HG02852 (cell line): ENCODE results near the gene MACROD2.

ENCODE experiments used
- ATAC-seq: cut with Tn5 transposase; IDR thresholded peaks from one replicate; pipeline ENCODE4 v1.9.1; 2021; ENCODE audit warnings: mild to moderate bottlenecking, moderate library complexity; ENCODE audit not compliant: unreplicated experiment

MACROD2 gene

DNA sequence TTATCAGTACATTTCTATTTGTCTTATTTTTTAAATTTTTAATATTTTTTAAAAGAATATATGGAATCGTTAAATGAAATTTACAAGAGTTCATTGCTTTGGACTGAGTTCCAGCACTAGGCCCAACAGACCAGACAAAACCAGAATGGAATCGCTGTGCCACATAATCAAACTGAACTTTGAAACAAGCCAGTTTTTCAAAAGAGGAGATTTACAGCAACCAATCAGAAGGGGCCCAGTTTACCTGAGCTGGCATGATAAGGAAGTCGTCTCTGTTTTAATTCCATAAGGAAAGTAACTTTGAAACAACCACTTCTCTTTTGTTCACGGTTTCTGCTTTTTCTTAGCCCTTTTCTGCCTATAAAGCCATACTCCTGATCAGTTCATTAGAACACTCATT, 635.7 kb downstream of the MACROD2 start:
- no peak for ATAC-seq

DNA sequence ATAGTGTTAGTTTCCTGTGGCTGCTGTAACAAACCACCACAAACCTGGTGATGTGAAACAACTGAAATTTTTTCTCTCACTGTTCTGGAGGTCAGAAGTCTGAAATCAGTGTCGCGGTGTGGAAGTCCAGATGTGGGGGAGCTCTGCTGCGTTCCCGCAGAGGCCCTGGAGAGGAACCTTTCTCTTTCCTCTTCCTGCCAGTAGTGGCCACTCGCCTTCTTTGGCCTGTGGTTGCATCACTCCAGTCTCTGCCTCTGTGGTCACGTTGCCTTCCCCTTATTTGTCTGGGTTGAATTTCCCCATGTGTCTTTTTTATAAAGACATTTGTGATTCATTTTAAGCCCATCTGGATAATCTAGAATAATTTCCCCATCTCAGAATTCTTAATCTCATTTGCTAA, 637.6 kb downstream of the MACROD2 start:
- ATAC-seq = no peak

DNA sequence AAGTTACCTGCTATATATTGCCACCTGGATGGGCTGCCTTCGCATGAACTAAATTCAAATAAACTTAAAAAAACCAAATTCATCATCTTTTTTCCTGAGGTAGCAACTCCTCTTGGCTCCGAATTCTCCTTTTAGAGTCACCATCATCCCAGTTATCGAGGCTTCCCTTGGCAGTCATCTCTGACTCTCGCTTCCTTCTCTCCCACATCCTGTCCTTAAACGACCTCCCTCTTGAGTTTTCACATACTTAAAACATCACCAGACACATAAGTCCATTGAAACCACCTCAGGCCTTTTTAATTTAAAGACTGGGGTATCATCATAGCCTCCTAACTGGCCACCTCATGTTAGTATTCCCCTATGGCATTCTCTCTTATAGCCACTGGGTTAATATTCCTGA, 638.2 kb downstream of the MACROD2 start:
- ATAC-seq = no peak

DNA sequence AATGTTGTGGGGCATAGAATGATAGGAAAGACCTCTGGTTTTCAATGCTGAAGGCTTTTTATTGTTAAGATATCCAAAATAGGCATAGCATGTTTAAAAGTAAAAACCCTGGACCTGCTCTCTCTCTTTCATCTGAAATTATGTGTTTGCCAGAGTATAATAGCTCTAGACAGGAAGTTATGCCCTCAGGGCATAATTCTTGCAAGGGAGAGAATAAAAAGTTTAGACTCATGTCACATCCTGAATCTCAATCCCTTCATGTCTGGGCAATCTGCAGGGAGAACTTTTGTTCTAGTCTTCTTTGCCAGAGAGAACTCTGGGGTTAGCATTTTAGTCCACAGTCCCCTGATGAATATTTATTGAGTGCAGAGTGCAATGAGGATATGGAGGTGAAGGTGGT, 639.3 kb downstream of the MACROD2 start:
- ATAC-seq = no peak

DNA sequence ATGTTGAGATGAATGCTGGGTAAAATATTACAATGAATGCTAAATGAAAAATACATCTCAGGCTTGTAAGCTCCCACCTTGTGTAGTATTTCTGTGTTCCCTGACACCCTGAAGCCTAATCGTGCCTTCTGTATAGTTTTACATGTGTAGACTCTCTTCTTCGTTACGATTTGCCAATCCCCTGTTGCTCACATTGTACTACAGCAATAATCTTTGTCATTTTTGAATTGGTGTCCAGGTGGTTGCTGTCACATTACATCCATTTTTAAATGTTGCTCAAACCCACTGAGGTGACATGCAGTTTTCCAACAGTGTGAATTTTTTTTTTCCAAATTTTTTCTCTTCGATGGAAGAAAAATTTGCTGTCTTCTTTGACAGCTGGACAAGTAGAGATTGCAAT, 642.1 kb downstream of the MACROD2 start:
- no peak for ATAC-seq

DNA sequence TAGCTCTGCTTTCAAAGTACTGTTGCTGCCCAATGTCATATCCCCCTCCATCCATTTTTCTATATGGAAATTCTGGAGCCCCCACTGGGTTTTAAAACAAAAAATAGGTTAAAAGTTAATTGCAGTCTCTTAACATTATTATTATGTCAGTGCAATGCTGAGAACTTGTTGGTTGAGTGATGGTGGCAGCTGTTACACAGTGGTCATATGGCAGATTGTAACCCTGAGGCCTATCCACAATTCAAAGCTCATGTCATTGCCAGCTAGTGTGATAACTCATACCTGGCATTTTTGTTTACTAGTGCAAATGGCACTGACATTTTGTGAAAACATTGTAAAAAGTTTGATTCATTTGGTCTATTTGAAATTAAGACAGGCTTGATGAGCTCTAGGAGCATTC, 647.8 kb downstream of the MACROD2 start:
- no peak for ATAC-seq

DNA sequence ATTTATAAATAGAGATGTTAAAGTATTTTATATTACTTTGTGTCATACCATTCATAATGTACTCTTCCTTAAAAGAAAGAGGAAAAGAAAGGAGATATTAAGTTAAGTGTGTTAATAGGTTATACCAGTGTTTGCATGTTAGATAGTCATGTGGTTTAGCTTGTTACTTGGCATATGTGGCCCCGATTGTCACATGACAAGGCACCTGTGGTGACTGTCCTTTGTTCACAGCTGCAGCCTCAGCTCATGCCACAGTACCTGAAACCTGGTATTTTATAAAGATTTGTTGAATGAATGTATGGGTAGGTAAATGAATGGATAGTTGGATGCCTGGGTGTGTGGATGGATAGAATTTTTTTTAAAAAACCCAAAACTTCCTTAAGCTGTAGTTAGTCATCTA, 648.2 kb downstream of the MACROD2 start:
- no peak for ATAC-seq

DNA sequence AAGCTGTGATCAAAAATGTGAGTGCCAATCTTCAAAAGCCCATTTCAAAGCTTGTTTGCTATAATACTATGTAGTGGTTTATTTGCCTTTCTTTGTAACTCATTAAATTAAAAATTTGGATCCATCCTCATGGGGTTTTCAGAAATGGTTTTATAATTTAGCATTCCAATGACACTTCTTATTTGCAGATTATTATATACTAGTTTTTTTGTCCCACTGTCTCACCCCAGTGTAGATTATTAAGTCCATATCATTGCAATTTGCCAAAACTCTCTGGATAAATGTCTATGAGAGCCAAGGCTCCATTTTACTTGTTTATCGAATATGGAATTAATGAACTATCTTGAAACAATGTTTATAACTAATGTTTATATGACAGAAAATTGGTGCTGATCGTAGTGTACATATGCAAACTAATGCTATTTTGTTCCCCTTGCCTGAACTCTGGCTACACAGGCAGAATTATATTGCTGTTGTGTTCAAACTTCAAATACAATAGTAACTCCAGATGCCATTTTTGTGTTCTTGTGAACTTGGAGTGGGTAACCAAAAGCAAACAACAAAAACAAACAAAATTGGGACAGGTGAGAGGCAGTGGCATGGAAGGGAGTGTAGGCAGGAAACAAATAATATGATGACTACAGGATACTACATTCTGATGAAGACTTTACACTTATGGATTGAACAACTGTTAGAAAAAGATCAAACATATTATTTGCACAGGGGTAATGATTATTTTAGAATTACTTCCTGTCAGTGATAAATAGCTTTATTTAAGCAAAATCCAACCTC, 649.2 kb downstream of the MACROD2 start:
- no peak for ATAC-seq

DNA sequence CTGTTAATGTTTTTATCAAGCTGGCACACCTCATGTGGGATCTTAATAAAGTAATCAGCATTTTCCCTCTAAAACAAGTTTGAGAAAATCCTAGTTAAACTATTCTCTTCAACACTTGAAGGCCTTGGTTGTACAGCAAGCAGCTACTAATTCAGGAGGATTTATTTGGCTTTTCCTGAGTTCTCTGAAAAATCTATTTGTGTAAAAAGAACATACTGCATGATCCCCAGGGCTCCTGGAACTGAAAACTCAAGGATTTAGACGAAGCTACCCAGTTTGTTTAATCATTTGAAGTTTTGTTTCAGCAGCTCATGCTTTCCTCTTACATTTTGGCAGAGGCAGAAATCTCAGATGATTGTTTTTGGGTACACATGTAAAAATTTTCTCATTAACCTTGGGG, 651.7 kb downstream of the MACROD2 start:
- no peak for ATAC-seq

DNA sequence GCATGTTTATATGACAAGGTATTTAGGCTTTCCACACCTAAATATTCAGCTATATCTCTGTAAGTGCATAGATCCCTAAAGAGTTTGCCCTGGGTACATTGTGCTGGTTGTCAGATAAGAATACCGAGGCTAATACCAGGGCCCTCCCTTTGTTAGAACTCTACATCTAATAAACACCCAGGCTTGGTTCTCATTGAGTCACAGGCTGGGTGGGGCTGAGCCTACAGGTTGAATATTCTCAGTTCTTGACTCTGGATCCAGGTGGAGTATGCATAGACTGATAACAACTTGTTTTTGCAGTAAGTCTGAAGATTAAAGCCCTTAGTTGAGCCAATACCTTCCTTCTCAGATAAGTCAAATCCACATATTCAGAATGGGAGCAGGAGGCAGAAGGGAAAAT, 654.3 kb downstream of the MACROD2 start:
- no peak for ATAC-seq

DNA sequence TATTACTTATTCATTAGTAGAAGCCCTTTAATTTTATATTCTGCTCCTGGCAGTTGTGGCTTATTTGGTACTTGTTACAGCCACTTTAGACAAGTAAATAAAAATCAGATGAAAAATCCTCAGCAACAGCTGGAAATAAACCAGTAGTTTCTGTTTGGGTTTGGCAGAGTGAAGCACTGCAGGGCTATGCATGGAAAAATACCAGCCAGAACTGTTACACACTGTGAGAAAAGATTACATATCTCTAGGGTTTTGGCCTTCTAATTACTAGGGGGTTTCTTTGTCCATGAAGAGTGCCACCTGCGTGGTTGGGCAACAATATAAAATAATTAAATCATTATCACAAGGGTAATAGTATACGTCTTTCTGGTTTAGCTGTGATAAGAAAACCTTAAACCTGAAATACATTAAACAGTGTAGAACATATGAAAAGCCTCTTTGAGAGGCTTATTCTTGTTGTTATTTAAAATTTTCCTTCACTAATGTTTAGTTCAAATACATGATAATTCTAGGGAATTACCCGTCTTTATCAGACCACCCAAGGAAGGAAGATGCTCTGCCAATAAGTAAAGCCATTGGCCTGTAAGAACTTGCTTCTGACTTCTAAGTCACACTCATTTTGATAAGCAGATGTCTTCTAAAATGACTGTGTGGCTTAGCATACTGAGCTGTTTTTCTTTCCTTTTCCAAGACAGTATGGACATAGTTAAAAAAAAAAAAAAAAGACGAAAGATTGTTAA, 662.1 kb downstream of the MACROD2 start:
- no peak for ATAC-seq

DNA sequence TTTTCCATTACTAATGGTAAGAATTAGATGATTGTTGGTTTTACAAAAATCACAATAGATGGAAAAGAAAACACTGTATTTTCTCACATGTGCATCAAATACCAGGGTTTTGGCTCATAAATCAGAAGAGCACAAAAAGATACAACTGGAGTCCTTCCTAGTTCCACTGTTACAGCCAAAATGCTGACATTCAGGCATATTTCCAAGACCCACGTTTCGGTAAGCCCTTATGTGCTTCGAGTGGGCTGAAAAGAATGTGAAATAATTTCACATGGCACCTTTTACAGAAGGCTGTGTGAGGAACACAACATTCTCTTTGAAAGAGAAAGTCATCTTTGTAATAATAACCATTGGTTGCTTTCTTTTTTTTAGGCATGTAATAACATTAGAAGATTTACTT, 668.8 kb downstream of the MACROD2 start:
- no peak for ATAC-seq

DNA sequence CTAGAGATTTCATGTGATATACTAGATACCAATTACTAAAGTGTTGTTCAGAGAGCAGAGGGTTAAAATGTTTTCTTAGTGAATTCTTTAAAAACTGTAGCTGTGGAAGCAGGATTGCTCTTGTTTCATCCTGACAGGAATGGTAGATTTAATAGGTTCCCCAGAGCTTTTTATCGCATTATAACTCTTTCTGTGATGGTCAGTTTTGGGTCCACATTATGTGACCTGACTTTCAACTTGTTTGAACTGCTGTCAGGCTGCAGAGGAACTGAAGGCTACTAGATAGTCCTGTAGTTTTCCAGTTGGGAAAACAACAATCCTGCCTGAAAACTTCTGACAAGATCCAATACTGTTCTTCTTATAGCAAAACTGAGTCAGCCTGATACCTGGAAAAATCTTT, 671.4 kb downstream of the MACROD2 start:
- ATAC-seq = no peak

DNA sequence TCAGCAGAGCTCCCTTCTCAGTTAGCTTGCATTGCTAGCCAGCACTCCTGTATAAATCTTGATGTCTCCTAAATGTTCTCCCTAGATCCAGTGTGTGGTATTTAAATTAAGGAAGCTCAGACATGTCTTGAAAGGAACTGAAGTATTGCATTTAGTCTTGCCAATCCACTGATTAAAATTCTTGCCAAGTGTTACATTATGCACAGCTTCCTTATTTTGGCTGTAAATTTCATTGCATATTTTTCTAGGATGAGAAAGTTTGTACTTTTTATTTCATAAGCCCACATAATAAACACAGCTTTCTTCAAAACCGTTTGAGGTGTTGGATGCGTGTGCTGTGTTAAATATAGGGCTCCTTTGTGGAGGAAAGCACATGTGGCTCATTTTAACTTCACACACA, 671.9 kb downstream of the MACROD2 start:
- ATAC-seq = no peak

DNA sequence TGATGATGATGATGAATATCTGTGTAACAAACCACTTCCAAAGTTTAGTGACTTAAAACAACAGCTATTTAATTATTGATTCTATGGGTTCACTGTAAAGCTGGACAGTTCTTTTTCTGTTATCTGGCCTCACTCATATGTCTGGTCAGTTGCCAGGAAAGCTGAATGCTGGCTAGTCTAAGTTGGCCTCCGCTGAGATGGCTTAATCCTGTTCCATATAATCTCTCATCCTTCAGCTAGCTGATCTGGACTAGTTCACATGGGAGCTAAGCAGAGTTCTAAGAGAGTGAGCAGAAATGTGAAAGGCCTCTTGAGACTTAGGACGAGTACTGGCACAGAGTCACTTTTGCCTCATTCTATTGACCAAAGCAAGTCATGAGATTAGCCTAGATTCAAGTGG, 676.8 kb downstream of the MACROD2 start:
- no peak for ATAC-seq

DNA sequence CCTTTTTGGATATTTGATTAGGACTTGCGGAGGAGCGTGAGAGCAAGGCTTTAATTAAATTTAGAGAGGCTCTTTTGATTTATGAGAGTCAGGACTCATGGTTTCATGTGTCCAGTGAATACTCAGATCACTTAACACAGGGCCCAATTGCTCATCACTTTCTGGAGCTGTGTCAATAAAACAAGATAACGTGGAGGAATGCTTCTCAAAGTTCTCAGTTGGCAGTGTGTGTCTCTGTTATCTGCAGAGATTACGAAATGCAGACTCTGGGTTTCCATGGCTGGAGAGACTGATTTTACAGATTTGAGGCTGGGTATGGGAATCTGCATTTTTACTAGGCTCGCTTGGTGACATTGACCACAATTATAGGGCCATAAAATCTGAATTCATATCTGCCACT, 677.8 kb downstream of the MACROD2 start:
- ATAC-seq = no peak

DNA sequence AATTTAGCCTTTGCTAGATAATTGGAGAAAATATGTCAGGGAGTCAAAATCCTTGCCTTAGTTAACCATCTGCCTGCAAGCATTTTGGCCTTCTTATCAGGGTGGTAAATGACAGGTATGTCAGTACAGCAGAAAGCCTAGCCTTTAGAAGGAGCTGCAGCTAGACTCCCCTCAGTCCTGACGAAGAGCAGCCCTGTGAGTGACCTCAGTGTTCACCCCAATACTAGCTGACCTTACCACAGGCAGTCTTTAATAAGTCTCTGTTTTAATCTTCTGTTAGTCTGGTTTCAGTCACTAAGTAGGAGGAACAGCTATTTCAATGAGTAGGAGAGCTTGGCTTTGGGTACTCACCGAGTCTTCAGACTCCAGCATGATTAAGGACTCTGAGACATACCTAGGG, 682.1 kb downstream of the MACROD2 start:
- ATAC-seq = no peak

DNA sequence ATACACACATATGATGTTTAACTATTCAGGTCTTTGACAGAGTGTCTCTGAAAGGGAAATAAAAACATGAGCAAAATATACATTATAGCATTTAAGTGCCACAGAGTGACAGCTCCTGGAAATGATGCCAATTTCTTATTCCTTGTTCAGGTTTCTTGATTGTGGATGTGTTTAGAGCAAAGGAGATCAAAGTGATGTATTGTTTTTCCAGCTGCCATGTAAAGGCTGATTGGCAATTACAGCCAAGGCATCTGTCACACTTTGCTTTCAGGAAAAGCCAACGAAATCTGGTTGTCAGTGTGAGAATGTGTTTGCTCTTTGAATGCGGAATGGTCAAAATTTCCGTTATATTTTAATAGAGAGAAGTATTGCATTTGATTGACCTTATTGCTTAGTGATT, 689.9 kb downstream of the MACROD2 start:
- ATAC-seq = no peak

DNA sequence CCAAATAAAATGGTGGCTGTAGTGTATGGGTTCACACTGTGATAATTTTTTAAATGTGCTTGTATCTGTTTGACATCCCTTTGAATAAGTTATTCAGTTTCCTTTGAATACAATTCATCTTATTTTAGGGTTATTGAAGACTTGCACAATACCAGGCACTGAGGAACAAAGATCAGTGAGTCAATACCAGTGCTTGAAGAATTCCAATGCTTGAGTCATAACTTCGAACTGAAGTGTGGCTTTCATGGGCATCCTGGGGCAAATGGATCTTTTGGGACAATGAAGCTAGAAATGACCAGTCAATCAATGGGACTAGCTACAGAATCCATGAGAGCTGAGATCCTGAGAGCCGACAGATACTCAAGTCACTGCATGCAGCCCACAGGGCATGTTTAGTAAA, 692.0 kb downstream of the MACROD2 start:
- no peak for ATAC-seq

DNA sequence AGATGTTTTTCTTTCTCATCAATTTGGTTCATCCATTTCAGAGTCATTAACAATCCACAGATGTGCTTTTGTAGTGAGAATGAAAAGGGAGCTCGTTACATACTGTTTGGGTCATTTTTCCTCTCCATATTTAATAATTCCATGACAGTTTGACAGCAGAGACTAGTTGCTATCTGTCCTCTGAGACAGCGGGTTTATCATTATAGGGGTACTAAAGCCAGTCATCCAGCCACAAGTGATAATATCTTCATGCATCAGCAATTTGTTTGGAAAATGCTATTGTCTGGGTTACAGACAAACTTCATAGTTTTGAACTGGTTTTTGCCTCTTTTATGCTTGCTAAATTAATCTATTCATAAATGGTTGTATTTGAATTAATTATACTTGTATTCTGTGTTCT, 692.7 kb downstream of the MACROD2 start:
- ATAC-seq = no peak

DNA sequence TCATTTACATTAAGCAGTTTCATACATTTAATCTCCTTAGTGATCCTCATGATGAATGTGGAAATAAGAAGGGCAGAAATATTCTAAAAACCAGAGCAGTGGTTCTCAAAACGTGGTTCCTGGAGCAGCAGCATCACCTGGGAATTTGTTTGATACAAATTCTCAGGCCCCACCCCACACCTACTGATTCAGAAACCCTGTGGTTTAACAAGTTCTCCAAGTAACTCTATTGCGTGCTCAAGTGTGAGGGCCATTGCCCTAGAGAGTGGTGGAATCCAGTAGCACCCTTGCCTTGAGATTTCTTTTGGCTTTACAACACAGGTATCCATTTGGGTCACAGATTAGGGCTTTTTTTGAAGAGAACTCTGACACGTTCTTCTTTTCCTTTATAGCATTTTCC, 696.7 kb downstream of the MACROD2 start:
- no peak for ATAC-seq

DNA sequence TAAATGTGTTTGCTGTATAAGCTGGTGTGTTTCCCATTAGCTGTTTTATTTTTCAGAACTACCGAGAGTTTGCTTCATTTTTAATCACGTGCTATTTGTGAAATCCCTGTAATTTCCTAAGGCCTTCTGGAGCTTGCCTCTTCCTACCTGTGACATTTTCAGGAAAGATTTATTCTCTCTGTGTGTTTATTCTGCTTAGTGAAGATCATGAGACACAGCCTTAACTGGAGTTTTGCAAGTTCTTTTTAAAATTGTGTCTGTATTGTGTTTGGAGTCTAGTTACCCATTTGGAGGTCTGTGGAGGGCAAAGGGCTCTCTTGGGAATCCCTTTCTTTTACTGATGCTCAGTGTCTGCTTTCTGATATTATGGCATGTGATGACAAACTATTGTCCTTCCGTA, 701.2 kb downstream of the MACROD2 start:
- no peak for ATAC-seq

DNA sequence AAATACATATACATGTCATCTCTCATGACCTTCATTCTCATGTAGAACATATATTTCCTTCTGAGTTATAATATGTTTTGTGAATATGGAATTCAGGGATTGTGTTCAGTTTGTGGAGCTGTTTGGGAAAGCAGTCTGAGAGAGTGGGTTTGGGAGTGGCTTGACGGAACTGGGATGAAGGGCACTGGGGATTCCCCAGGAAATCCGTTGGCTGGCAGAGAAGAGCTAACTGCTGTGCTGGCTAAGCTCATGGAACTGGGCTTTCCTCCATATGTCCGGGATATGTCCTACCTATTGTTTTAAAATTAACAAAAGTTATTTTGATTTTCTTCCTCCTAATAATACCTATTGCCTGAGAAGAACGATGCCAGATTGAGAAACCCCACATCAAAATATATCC, 701.6 kb downstream of the MACROD2 start:
- no peak for ATAC-seq
